ENCODE measurements around the gene CALCOCO1. TPM values are rescaled to one million over a fixed set of nuclear protein-coding genes. Genes with fewer than 3 reads are reported as not detected.
A peak's percentile ranks its signal among the peaks of the same experiment; 100 is the strongest.

CALCOCO1 gene
- total and polyA plus RNA-seq, 4 donors, result 24.4 to 67.4 (median 43.2) TPM

DNA sequence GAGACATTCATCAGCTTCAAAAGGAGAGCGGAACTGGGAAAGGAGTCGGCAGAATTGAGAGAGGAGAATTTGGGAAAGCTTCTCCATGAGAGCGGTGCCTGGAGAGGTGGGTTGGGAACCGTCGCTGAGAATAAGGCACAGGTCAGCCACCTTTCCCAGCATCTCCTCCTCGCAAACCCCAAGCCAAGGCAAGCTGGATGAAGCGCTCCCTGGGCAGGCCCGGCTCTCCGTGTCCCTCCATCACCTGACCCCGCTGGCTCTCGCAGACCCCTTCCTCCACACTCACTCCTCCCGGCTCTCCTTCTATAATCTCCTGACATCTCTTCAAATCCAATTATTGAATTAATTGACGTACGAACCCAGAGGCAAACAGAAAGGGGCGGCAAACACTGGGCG lies 32.5 kb downstream of the CALCOCO1 start:
- no peak overlapping the region for H3K9ac ChIP-seq (ENCODE audit: low read depth in 1 of 2, low read length in 2 of 2)
- 35% methylated on average over 16 of the region's 16 CpGs for WGBS
- no peaks in the 10 kb centered on the region for H3K36me3 ChIP-seq (ENCODE audit: control insufficient read depth in 4 of 4, insufficient read depth in 3 of 4, low read depth in 1 of 4, low read length in 3 of 4)
- H3K27ac ChIP-seq (ENCODE audit: low read depth in 1 of 2, low read length in 2 of 2), result no peak overlapping the region
- peak overlapping the region in 1 of 3 donors; percentile 29 for H3K4me3 ChIP-seq (ENCODE audit: low read depth in 1 of 3, low read length in 3 of 3)
- H3K4me1 ChIP-seq (ENCODE audit: control insufficient read depth in 4 of 4, insufficient read depth in 4 of 4, low read length in 3 of 4), result peaks cover 3 to 11% (median 5%) of the 10 kb centered on the region in 4 donors
- H3K27me3 ChIP-seq (ENCODE audit: control insufficient read depth in 4 of 4, insufficient read depth in 4 of 4, low read length in 3 of 4), result peaks cover 4 to 9% (median 6%) of the 10 kb centered on the region in 4 donors
- no peak for TF ChIP-seq HNF4A (conservative IDR thresholded peaks at IDR 0.05)
- TF ChIP-seq, protein P1, sequence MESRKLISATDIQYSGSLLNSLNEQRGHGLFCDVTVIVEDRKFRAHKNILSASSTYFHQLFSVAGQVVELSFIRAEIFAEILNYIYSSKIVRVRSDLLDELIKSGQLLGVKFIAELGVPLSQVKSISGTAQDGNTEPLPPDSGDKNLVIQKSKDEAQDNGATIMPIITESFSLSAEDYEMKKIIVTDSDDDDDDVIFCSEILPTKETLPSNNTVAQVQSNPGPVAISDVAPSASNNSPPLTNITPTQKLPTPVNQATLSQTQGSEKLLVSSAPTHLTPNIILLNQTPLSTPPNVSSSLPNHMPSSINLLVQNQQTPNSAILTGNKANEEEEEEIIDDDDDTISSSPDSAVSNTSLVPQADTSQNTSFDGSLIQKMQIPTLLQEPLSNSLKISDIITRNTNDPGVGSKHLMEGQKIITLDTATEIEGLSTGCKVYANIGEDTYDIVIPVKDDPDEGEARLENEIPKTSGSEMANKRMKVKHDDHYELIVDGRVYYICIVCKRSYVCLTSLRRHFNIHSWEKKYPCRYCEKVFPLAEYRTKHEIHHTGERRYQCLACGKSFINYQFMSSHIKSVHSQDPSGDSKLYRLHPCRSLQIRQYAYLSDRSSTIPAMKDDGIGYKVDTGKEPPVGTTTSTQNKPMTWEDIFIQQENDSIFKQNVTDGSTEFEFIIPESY (IDR thresholded peaks at IDR 0.05), result no peak
- no peak for TF ChIP-seq FOXA2 (IDR thresholded peaks at IDR 0.05)
- no peak for TF ChIP-seq FOXA1 (IDR thresholded peaks at IDR 0.05)
- no peak for TF ChIP-seq YY1 (IDR thresholded peaks at IDR 0.05)
- TF ChIP-seq, protein P2, sequence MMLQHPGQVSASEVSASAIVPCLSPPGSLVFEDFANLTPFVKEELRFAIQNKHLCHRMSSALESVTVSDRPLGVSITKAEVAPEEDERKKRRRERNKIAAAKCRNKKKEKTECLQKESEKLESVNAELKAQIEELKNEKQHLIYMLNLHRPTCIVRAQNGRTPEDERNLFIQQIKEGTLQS (IDR thresholded peaks at IDR 0.05), result no peak
- TF ChIP-seq, protein P3, sequence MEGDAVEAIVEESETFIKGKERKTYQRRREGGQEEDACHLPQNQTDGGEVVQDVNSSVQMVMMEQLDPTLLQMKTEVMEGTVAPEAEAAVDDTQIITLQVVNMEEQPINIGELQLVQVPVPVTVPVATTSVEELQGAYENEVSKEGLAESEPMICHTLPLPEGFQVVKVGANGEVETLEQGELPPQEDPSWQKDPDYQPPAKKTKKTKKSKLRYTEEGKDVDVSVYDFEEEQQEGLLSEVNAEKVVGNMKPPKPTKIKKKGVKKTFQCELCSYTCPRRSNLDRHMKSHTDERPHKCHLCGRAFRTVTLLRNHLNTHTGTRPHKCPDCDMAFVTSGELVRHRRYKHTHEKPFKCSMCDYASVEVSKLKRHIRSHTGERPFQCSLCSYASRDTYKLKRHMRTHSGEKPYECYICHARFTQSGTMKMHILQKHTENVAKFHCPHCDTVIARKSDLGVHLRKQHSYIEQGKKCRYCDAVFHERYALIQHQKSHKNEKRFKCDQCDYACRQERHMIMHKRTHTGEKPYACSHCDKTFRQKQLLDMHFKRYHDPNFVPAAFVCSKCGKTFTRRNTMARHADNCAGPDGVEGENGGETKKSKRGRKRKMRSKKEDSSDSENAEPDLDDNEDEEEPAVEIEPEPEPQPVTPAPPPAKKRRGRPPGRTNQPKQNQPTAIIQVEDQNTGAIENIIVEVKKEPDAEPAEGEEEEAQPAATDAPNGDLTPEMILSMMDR (IDR thresholded peaks at IDR 0.05; ENCODE audit: low read depth, low read length, missing input control), result no peak
- TF ChIP-seq NR2F2 (IDR thresholded peaks at IDR 0.05), result no peak
- TF ChIP-seq RAD21 (IDR thresholded peaks at IDR 0.05), result no peak
- TF ChIP-seq GABPA (IDR thresholded peaks at IDR 0.05 in 1 of 2, conservative IDR thresholded peaks at IDR 0.05 in 1 of 2), result no peak
- no peak for TF ChIP-seq HNF4G (IDR thresholded peaks at IDR 0.05)
- TF ChIP-seq, protein P4, sequence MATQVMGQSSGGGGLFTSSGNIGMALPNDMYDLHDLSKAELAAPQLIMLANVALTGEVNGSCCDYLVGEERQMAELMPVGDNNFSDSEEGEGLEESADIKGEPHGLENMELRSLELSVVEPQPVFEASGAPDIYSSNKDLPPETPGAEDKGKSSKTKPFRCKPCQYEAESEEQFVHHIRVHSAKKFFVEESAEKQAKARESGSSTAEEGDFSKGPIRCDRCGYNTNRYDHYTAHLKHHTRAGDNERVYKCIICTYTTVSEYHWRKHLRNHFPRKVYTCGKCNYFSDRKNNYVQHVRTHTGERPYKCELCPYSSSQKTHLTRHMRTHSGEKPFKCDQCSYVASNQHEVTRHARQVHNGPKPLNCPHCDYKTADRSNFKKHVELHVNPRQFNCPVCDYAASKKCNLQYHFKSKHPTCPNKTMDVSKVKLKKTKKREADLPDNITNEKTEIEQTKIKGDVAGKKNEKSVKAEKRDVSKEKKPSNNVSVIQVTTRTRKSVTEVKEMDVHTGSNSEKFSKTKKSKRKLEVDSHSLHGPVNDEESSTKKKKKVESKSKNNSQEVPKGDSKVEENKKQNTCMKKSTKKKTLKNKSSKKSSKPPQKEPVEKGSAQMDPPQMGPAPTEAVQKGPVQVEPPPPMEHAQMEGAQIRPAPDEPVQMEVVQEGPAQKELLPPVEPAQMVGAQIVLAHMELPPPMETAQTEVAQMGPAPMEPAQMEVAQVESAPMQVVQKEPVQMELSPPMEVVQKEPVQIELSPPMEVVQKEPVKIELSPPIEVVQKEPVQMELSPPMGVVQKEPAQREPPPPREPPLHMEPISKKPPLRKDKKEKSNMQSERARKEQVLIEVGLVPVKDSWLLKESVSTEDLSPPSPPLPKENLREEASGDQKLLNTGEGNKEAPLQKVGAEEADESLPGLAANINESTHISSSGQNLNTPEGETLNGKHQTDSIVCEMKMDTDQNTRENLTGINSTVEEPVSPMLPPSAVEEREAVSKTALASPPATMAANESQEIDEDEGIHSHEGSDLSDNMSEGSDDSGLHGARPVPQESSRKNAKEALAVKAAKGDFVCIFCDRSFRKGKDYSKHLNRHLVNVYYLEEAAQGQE (IDR thresholded peaks at IDR 0.05), result no peak
- TF ChIP-seq SP1 (IDR thresholded peaks at IDR 0.05), result no peak
- TF ChIP-seq, protein P5, sequence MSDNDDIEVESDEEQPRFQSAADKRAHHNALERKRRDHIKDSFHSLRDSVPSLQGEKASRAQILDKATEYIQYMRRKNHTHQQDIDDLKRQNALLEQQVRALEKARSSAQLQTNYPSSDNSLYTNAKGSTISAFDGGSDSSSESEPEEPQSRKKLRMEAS (IDR thresholded peaks at IDR 0.05), result no peak
- no peak for TF ChIP-seq EGR1 (IDR thresholded peaks at IDR 0.05; ENCODE audit: low read depth in 2 of 2)
- TF ChIP-seq RXRA (IDR thresholded peaks at IDR 0.05), result no peak
- no peak for TF ChIP-seq JUND (IDR thresholded peaks at IDR 0.05)
- TF ChIP-seq TAF1 (conservative IDR thresholded peaks at IDR 0.05), result no peak
- DNase-seq (ENCODE audit: low spot score), result no peak
- H3K9me3 ChIP-seq (ENCODE audit: control insufficient read depth in 4 of 4, low read length in 3 of 4), result no peaks in the 10 kb centered on the region
